Gastrocnemius medialis (tissue), 4 donors: ENCODE results near the gene FAM228A.

ENCODE experiments used
- CTCF ChIP-seq, 5 experiments: fragments of 450-650 bp in 3 of 5; fragments of 200-600 bp in 2 of 5; sonication (generic) in 2 of 5; IDR thresholded peaks in 4 of 5; conservative IDR thresholded peaks in 1 of 5; 1 replicate in 4 of 5; 2 replicates in 1 of 5; pipeline ENCODE4 v1.5.1; 2016 to 2019; ENCODE audit warnings: antibody characterized with exemption in 5 of 5, mild to moderate bottlenecking in 3 of 5, moderate library complexity in 3 of 5
- POLR2A ChIP-seq, 2 donors: fragments of 450-650 bp; IDR thresholded peaks; one replicate each; pipeline ENCODE4 v1.6.1; 2017; ENCODE audit warnings: antibody characterized with exemption in 2 of 2, mild to moderate bottlenecking in 2 of 2, moderate library complexity in 2 of 2

- TF ChIP-seq POLR2A (IDR thresholded peaks at IDR 0.05) = no peak
- TF ChIP-seq CTCF (IDR thresholded peaks at IDR 0.05 in 4 of 5, conservative IDR thresholded peaks at IDR 0.05 in 1 of 5) = no peak
These were observed 63.3 kb downstream of the FAM228A start for GRCh38 chr2:24238158-24238557.
